Activated CD8-positive, alpha-beta T cell treated with anti-CD3 and anti-CD28 coated beads for 36 hours (primary cell): ENCODE results near the gene ARRB1. TPM values are rescaled to one million over a fixed set of nuclear protein-coding genes. Genes with fewer than 3 reads are reported as not detected.

Experiments used
- ATAC-seq: fragments of 200-7000 bp; cut with Tn5 transposase; one replicate; pipeline ENCODE4 v1.10.0; 2021; ENCODE audit warnings: mild to moderate bottlenecking, moderate library complexity
- CTCF ChIA-PET: fragments of 350-600 bp; sonication (Branson Sonifier 250); formaldehyde crosslinking; loops from one replicate; lab custom pipeline; 2021; ENCODE audit warnings: antibody characterized with exemption; lab: Charles Lee
- POLR2A ChIA-PET: fragments of 350-600 bp; sonication (Branson Sonifier 250); formaldehyde crosslinking; loops from one replicate; lab custom pipeline; 2021; ENCODE audit warnings: antibody characterized with exemption; lab: Charles Lee
- DNase-seq: peaks from one replicate; pipeline ENCODE4 v3.0.0-alpha.2; 2020
- H3K27ac Mint-ChIP-seq: one replicate; pipeline ENCODE4 v1.8.0; 2021; ENCODE audit warnings: mild to moderate bottlenecking, mixed read lengths
- H3K27me3 Mint-ChIP-seq: one replicate; pipeline ENCODE4 v1.8.0; 2021; ENCODE audit warnings: mixed read lengths
- H3K36me3 Mint-ChIP-seq: one replicate; pipeline ENCODE4 v1.8.0; 2021; ENCODE audit warnings: low read depth, mixed read lengths
- H3K4me1 Mint-ChIP-seq: one replicate; pipeline ENCODE4 v1.8.0; 2021; ENCODE audit warnings: low read depth, mixed read lengths
- H3K4me3 Mint-ChIP-seq: one replicate; pipeline ENCODE4 v1.8.0; 2021; ENCODE audit warnings: mild to moderate bottlenecking, moderate library complexity, mixed read lengths
- H3K9me3 Mint-ChIP-seq: one replicate; pipeline ENCODE4 v1.8.0; 2021; ENCODE audit warnings: mixed read lengths
- intact Hi-C: fragments of 100-400 bp; cut with micrococcal nuclease; formaldehyde crosslinking; loops from one replicate; pipeline ENCODE4 v1.10.0; 2022
- total RNA-seq, 2 experiments: library from RNA; stranded (reverse); gene quantifications; one replicate each; pipeline ENCODE4 v1.2.3, GENCODE V29; 2021
- TF ChIP-seq, protein P1 (sequence below): fragments of 200-600 bp; IDR thresholded peaks from one replicate; pipeline ENCODE4 v1.8.0; 2022; ENCODE audit warnings: antibody characterized with exemption, mild to moderate bottlenecking

ARRB1 gene
- total RNA-seq, 2 experiments from 2014 or later, result 16.2 to 18.8 TPM

DNA sequence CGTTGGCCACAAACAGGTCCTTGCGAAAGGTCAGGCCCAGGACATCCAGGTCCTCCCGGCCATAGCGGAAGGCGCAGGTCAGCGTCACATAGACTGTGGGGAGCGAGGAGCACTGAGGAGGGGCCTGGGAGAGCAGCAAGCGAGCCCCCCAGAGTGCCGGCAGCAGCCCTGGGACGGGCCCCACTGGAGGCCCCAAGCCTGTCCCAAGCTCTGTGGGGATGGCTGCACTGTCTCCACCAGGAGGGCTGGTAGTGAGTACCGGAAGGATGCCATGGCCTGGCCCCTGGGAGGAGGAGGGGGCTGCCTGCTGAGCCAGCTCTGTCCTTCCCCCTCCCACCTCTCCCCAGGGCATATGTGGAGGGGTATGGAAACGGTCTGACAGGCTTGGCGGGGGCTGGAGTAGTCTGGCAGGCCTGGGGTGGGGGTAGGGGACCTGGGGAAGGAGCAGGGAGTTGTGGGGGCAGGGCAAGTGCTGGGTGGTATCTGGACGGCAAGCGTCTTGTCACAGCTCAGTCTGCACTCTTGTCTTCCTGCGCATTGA, 68.0 kb downstream of the ARRB1 start:
- ATAC-seq (no peak), DNase-seq (no peak)
- no peak overlapping the region for H3K27ac Mint-ChIP-seq
- POLR2A ChIA-PET, result no interaction called here
- TF ChIP-seq, protein P1, sequence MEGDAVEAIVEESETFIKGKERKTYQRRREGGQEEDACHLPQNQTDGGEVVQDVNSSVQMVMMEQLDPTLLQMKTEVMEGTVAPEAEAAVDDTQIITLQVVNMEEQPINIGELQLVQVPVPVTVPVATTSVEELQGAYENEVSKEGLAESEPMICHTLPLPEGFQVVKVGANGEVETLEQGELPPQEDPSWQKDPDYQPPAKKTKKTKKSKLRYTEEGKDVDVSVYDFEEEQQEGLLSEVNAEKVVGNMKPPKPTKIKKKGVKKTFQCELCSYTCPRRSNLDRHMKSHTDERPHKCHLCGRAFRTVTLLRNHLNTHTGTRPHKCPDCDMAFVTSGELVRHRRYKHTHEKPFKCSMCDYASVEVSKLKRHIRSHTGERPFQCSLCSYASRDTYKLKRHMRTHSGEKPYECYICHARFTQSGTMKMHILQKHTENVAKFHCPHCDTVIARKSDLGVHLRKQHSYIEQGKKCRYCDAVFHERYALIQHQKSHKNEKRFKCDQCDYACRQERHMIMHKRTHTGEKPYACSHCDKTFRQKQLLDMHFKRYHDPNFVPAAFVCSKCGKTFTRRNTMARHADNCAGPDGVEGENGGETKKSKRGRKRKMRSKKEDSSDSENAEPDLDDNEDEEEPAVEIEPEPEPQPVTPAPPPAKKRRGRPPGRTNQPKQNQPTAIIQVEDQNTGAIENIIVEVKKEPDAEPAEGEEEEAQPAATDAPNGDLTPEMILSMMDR, result no peak
- intact Hi-C loops, result loop anchor here (5.0 kb wide), 1 partner anchor 44 kb away; no protein-coding TSS in a partner anchor
- CTCF ChIA-PET, result interaction anchor here (1.2 to 13.4 kb wide), 3 partner anchors 11 to 100 kb away, joined by 3 to 442 read pairs (median 45); no protein-coding TSS in a partner anchor
- H3K36me3 Mint-ChIP-seq, result no peaks in the 10 kb centered on the region
- H3K4me1 Mint-ChIP-seq, result peaks cover 8% of the 10 kb centered on the region
- H3K27me3 Mint-ChIP-seq, result no peaks in the 10 kb centered on the region
- no peak overlapping the region for H3K4me3 Mint-ChIP-seq
- no peaks in the 10 kb centered on the region for H3K9me3 Mint-ChIP-seq

- Mint-ChIP-seq H3K4me3 (no peak overlapping the region), H3K36me3 (no peaks in the 10 kb centered on the region), H3K27me3 (no peaks in the 10 kb centered on the region), H3K9me3 (no peaks in the 10 kb centered on the region), H3K27ac (no peak overlapping the region), H3K4me1 (peaks cover 20% of the 10 kb centered on the region)
- DNase-seq, result no peak
- POLR2A ChIA-PET, result interaction anchor here (1.8 kb wide), 1 partner anchor 49 kb away, joined by 4 read pairs; no protein-coding TSS in a partner anchor
- CTCF ChIA-PET, result interaction anchor here (0.6 to 13.4 kb wide), 5 partner anchors 11 to 1646 kb away, joined by 3 to 442 read pairs (median 9); partner anchors contain the start of gene TPBGL
- intact Hi-C loops, result loop anchor here (5.0 kb wide), 1 partner anchor 46 kb away; no protein-coding TSS in a partner anchor
- no peak for ATAC-seq
- TF ChIP-seq, protein P1, result no peak
Measured at GRCh38 chr11:75281469-75282095, 69.9 kb downstream of the ARRB1 start.

DNA sequence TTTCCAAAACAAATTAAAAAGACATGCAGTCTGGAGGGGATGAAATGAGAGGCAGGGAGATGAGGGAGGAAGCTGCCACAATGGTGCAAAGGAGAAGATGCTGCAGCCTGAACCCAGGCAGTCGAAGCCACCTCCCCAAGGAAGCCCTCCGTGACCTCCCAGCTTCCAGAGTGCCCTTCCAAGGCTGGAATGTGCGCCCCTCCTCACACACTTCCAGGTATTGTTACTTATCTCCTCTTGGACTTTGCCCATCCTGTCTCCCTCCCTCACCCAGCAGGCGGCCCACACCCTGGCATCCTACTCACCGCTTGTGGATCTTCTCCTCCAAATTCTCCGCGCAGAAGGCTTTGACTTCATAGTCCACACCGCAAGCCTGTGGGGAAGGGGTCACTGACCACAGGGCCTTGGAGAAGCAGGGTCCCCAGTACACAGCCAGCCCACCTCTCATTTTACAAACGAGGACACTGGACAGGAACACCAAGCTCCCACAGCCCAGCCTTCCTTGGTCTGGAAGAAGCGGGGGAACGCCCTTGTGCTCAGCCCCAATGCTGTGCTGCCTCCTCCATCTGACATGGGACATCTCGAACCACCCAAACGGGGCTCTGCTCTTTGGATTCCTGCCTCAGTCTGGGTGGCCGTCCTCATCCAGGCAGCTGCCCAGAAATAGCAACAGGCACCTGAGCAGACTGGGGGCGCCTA, 70.5 kb downstream of the ARRB1 start:
- TF ChIP-seq, protein P1, result no peak
- Mint-ChIP-seq H3K9me3 (no peaks in the 10 kb centered on the region), H3K27me3 (no peaks in the 10 kb centered on the region), H3K4me1 (peaks cover 26% of the 10 kb centered on the region), H3K4me3 (no peak overlapping the region), H3K27ac (no peak overlapping the region), H3K36me3 (no peaks in the 10 kb centered on the region)
- ChIA-PET CTCF (interaction anchor here (0.6 to 13.4 kb wide), 37 partner anchors 9 to 1645 kb away, joined by 3 to 442 read pairs (median 5); partner anchors contain the start of gene TPBGL), POLR2A (interaction anchor here (0.8 to 1.8 kb wide), 3 partner anchors 49 to 103 kb away, joined by 4 to 8 read pairs (median 4); no protein-coding TSS in a partner anchor)
- intact Hi-C loops, result loop anchor here (1.0 to 5.0 kb wide), 2 partner anchors 46 to 103 kb away; no protein-coding TSS in a partner anchor
- DNase-seq (peak; percentile 1), ATAC-seq (no peak)

DNA sequence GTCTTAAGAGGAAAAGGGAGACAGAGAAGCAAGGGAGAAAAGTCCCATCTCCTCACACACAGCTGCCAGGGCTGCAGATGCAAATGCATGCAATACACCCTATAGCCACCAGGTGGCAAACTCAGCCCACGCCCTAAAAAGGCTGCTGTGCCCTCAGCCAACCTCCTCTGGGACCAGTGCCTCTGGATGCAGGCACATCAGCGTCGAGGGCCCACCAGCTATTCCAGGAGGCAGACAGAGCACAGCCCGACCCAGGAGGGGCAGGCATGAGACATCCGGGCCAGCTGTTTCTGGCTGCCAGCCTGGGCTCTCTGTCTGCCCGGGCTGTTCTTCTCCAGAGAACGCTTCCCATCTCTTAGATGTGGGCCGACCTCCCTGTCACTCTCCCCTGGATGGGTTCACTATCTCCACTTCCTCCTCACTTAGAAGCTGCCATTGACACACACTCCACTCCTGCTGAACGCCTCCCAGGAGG, 71.2 kb downstream of the ARRB1 start:
- no peak overlapping the region for H3K27ac Mint-ChIP-seq
- intact Hi-C loops, result loop anchor here (1.0 to 5.0 kb wide), 2 partner anchors 47 to 104 kb away; no protein-coding TSS in a partner anchor
- peaks cover 5% of the 10 kb centered on the region for H3K36me3 Mint-ChIP-seq
- ChIA-PET POLR2A (interaction anchor here (0.8 to 1.8 kb wide), 3 partner anchors 50 to 104 kb away, joined by 4 to 8 read pairs (median 4); no protein-coding TSS in a partner anchor), CTCF (interaction anchor here (0.6 to 13.4 kb wide), 46 partner anchors 10 to 1243 kb away, joined by 3 to 442 read pairs (median 6); no protein-coding TSS in a partner anchor)
- H3K4me3 Mint-ChIP-seq, result no peak overlapping the region
- no peaks in the 10 kb centered on the region for H3K9me3 Mint-ChIP-seq
- DNase-seq (peak; percentile 82), ATAC-seq (peak; percentile 82)
- no peaks in the 10 kb centered on the region for H3K27me3 Mint-ChIP-seq
- TF ChIP-seq, protein P1, result peak; percentile 98
- H3K4me1 Mint-ChIP-seq, result peaks cover 32% of the 10 kb centered on the region
